Jurkat, Clone E6-1 (cell line): ENCODE results near the gene SRGAP2C.
"Not testable (repeated sequence)": the region's sequence is repeated elsewhere in the genome, so short reads cannot be mapped to it uniquely, and the experiment has no call there.

Experiments
- DNase-seq: peaks from one replicate; pipeline ENCODE4 v3.0.0-alpha.2; 2011; ENCODE audit warnings: low read depth, low spot score
- H3K4me3 ChIP-seq: 2 replicates; pipeline ENCODE4 v1.5.1; 2011; ENCODE audit warnings: mild to moderate bottlenecking, low read length, control low read depth, moderate library complexity

The SRGAP2C gene

DNA sequence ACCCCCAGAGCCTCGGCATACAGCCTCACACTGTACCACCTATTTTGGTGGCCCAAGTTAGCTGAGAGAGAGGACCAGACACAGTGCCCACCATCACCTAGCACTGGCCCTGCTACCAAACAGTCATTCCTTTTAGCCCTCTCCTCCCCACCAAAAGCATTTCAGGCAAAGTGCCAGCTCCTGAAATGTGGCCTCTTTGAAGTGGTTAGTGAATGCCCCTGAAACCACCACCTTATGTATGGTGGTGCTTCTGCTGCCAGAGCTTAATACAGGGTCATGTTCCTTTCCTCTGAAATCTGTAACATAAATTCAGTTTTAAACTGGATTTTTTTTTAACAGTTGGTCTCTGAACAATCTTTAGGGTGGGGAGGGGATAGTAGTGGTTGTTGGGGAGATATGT is 175.8 kb downstream of the SRGAP2C start:
- not testable (repeated sequence) for H3K4me3 ChIP-seq, DNase-seq

GRCh38 chr1:121361451-121362233 is 176.9 kb downstream of the SRGAP2C start:
- not testable (repeated sequence) for DNase-seq, H3K4me3 ChIP-seq

DNA sequence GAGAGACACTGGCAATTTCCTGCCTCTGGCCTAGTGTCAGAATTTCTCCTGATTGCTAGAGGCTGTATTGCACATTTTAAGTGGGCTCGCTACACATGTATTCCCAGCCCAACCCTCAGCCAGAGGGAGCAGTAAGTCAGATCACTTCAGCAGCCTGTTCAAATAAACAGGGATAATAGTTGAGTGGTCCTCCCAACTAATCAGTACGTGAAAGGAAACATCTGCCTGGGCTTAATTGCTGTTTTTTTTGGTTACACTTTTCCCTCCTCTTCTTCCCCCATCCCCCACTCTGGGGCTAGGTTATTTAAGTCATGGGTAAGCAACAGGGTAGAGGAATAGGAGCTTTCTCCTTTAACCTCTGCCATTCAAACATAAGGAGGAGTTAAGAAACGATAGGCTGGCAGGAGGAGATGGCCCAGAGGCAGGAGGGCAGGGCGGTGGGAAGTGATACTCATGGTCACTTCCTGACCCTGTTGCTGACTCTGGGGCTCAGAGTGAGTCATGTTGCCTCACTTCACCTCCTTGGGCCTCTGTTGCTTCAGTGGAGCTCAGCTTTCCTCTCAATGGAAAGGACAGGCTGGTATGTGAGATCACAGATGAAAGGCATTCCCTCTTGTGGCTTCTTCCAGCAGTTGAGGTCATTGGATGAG is 177.6 kb downstream of the SRGAP2C start:
- not testable (repeated sequence) for H3K4me3 ChIP-seq, DNase-seq

- not testable (repeated sequence) for DNase-seq, H3K4me3 ChIP-seq
Observed at GRCh38 chr1:121365316-121365715, 180.5 kb downstream of the SRGAP2C start.

DNA sequence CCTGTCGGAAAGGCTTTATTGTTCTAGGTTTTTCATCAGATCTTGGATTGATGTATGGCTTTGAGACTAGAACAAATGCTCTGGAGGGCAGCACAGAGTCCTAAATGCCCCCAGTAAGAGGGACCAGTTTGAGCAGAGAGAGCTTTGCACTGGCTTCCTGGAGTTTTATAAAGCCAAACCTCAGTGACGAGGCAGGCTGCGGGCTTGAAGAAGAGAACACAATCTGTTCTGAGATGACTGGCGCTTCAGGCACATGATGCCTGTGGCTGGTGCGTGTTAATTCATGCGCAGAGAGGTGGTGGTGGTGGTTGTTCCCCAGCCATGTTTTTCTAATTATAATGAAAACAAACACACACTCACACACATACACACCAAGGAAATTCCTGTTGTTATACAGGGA is 180.9 kb downstream of the SRGAP2C start:
- H3K4me3 ChIP-seq, DNase-seq: not testable (repeated sequence)

GRCh38 chr1:121366171-121366570 is 181.4 kb downstream of the SRGAP2C start:
- DNase-seq, H3K4me3 ChIP-seq: not testable (repeated sequence)

- not testable (repeated sequence) for H3K4me3 ChIP-seq, DNase-seq
Observed at GRCh38 chr1:121368910-121369309, 184.1 kb downstream of the SRGAP2C start.

- DNase-seq, H3K4me3 ChIP-seq: not testable (repeated sequence)
Observed at GRCh38 chr1:121369959-121370358, 185.2 kb downstream of the SRGAP2C start.

- not testable (repeated sequence) for DNase-seq, H3K4me3 ChIP-seq
Observed at GRCh38 chr1:121374851-121375367, 190.1 kb downstream of the SRGAP2C start.

- not testable (repeated sequence) for H3K4me3 ChIP-seq, DNase-seq
Observed at GRCh38 chr1:121376986-121377385, 192.2 kb downstream of the SRGAP2C start.

DNA sequence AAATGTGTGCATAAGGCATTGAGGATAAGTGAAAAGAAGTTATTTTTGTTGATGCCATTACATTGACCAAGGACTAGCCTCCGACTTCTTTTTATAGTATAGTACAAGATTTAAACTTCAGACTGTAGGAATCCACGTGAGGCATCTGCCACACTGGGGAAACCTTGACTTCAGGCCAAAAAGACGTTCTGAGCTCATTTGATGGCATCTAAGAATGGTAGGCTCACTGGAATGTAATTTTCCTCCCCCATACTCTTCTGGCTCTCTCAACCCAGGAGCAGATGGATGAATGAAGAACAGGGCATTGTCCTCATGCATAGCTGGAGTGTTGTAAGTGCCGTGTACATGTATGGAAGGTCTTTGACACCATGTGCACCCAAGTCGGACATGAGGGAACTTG is 194.0 kb downstream of the SRGAP2C start:
- not testable (repeated sequence) for H3K4me3 ChIP-seq, DNase-seq

- H3K4me3 ChIP-seq, DNase-seq: not testable (repeated sequence)
Observed at GRCh38 chr1:121384754-121385153, 200.0 kb downstream of the SRGAP2C start.

GRCh38 chr1:121385162-121385561 is 200.4 kb downstream of the SRGAP2C start:
- DNase-seq, H3K4me3 ChIP-seq: not testable (repeated sequence)

GRCh38 chr1:121385563-121386288 is 201.0 kb downstream of the SRGAP2C start:
- not testable (repeated sequence) for DNase-seq, H3K4me3 ChIP-seq

DNA sequence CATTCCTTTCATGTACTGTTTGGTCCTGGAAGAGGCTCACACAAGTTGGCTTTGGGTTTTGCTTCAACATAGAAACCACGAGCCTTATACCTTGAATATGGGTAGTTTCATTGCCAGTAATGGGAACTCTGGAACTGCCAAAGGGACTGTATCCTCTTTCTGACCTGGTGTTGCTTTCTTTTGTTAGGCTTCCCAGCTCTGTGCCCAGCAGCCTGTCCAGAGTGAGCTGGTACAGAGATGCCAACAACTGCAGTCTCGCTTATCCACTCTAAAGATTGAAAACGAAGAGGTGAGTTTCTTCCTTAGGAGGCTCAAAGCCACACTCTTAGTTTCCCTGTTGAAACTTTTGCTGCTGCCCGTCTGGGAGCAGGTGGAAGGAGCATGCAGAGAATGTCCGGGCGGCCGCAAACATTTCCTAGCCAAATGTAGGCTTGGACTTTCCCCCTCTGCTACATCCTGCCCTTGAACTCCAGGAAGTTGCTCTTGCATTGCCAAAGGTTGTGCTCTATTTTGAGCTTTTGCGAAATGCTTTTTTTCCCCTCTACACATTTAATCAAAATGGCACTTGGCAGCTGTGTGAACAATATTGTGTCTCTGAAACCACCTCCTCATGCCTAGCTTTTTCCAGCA is 201.7 kb downstream of the SRGAP2C start:
- H3K4me3 ChIP-seq, DNase-seq: not testable (repeated sequence)

DNA sequence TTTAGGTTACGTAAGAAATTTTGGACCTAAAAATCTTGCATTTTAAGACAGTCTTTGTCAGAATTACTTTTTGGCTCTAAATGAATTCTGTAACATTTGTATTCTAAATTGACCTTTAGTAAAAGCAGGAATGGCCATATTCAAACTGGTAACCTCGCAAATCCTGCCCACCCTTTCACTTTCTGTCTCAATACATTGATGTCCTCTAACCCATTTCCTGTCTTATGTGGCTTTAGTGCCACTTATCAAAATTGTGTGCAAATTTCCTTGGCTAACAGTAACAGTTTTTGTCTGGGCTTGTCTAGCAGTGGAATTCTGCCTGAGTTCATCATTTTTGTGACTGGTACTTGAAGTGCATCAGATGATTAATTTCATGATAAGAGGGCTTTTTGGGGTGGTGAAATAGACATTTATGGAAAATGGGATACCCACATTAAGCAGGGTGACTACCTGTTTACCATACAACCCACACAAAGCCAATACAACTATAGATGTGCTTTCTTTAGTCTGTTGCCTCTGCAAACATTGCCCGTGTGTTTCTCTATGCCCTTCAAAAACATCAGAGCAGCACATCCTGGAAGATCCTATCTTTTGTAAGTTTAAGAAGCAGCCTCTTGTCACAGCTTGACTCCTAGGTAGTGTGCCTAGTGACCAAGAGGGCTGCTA is 205.3 kb downstream of the SRGAP2C start:
- not testable (repeated sequence) for DNase-seq, H3K4me3 ChIP-seq

- not testable (repeated sequence) for H3K4me3 ChIP-seq, DNase-seq
Observed at GRCh38 chr1:121392130-121392529, 207.4 kb downstream of the SRGAP2C start.

DNA sequence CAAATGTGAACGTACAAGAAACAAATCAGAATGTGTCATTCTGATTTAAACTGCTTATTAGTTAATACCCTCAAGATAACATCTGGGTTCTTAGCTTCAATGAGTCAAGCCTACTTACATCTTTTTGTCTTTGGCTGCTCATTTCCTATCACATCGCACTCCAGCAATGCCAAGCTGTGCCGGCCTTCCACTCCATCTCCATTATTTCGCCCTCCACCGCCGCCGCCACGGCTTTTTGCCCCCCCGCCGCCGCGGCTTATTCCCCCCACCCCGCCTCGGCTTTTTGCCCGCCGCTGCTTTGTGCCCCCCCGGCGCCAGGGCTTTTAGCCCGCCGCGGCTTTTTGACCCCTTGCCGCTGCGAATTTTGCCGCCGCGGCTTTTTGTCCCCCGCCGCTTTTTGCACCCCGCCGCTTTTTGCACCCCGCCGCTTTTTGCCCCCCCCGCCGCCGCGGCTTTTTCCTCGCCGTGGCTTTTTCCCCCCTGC is 211.0 kb downstream of the SRGAP2C start:
- DNase-seq, H3K4me3 ChIP-seq: not testable (repeated sequence)
